ENCODE data around the gene FAM171A1.
"Not testable (repeated sequence)": the region's sequence is repeated elsewhere in the genome, so short reads cannot be mapped to it uniquely, and the experiment has no call there.

FAM171A1 gene

GRCh38 chr10:15314482-15315045, 56.5 kb downstream of the FAM171A1 start:
- no peak for DNase-seq

GRCh38 chr10:15313843-15314242, 57.2 kb downstream of the FAM171A1 start:
- no peak for DNase-seq

DNA sequence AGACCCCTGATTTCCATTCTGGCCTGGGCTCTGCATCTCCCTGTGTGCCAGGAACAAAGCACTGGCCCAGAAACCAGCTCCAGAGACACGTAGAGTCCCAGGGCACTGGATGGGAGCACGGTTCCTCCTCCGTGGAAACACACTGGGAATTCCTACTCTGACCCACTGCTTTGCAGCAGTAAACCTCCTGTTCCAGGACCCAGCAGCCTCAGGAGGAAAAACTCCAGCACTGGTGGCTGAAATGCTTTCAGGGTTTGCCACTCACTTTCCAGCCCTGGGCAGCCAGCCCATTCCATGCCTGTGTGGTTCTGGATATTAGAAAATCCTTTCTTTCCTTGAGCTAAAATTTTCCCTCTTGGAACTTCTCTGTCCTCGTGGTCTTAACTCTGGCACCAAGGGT, 58.0 kb downstream of the FAM171A1 start:
- no peak for DNase-seq

GRCh38 chr10:15311569-15312280, 59.4 kb downstream of the FAM171A1 start:
- no peak for DNase-seq

DNA sequence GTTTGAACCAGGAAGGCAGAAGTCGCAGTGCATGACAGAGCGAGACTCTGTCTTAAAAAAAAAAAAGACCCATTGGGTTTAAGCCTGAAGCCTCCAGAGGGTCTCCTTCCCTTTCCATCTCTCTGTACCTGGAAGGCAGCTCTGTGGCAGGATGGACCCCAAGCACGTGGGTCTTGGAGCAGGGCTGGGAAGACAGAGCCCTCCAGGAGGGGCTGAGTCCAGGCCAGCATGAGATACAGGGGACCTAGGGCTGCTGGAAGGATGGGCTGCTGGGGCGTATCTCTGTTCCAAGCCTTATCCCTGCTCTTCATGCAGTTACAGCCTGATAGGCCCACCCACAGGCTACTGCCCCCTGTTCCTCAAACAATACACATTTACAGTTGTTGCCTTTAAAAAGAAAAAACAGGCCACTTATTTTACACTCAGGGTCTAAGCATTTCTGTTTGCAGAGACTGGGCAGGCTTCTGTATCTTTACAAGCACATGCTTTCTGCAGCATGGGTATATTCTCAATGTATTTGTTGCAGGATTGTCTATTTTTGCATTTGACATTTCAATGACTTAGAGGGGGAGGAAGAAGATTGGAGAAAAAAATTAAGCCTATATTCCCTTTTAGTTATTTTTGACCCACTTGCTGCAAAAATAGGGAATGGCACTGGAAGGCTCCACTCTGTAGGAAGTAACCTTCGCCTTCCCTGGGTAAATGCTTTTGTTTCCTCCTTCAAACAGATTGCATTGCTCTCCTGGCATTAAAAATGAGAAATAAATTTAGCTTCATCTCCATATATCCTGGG, 60.1 kb downstream of the FAM171A1 start:
- DNase-seq = no peak

DNA sequence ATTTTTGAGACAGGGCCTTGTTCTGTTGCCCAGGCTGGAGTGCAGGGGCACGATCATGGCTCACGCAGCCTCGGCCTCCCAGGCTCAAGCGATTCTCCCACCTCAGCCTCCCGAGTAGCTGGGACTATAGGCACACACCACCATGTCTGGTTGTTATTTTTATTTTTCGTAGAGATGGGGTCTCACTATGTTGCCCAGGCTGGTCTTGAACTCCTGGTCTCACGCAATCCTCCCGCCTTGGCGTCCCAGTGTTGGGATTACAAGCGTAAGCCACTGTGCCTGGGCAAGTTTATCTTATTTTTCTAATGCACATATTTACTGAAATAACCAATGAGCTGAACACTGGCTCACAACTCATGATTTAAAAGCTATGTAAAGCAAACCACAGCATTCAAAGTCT, 61.9 kb downstream of the FAM171A1 start:
- DNase-seq = no peak

DNA sequence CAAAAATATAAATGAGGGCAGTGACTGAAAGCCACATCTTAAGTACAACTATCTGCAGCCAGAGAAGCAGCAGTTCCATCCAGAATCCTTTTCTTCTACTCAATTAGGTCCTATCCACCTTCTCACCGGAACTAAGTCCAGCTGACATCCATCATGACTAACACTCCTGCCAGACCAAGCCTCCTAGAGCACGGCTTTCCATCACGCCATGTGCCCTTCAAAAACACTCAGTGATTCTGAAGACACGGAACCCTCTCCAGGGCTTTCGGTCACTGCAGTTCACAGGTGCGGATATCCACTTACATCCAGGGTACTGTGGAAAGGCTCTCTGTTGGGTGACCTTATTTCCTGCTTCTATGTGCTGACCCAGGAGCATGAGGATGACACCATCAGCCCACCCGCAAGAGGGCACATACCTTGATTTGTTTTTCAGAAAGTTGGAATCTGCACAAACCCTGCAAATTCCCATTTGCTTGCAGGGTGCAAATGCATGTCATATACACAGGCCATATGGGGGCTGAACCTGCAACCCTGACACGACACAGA, 64.3 kb downstream of the FAM171A1 start:
- no peak for DNase-seq

GRCh38 chr10:15305634-15306033, 65.5 kb downstream of the FAM171A1 start:
- no peak for DNase-seq

- no peak for DNase-seq
Observed at GRCh38 chr10:15305161-15305560, 65.9 kb downstream of the FAM171A1 start.

DNA sequence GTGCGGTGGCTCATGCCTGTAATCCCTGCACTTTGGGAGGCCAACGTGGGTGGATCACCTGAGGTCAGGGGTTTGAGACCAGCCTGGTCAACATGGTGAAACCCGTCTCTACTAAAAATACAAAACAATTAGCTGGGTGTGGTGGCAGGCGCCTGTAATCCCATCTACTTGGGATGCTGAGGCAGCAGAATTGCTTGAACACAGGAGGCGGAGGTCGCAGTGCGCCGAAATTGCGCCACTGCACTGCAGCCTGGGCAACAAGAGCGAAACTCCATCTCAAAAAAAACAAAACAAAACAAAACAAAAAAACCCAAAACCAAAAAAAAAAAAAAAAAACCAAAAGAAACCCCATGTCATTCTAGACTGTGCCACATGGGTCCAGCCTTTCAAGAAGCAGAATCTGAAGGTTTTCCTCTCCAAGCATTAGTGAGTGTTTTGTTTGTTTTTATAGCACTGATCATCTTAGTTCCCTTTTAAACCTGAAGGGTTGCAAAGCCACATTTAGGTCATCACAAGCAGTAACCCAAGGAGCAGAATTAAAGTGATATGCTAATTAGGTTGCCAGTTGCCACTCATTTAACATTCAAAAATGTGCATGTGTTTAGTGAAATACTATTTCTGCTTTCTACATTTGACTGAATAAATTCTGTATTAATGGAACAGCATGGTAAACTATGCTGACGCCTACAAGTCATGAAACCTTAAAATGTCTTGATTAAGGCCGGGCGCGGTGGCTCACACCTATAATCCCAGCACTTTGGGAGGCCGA, 68.7 kb downstream of the FAM171A1 start:
- DNase-seq = not testable (repeated sequence)

DNA sequence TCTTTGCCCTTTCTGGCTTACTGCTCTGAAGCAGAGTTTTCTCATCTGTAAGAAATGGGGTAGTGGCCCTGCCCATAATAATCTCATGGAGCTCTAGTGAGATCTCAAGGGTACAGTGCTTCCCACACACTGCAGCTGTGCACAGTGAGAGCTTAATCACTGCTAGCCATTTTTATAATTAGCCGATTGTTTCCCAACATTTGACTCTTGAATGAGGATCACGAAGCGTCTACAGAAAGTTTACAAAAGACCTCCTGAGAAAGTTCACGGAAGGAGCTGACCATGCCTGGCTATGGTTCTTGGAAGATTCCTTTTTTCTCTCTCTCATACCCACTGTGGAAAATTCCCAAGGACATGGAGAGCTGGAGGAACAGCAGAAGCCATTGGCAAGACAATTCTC, 70.4 kb downstream of the FAM171A1 start:
- no peak for DNase-seq

- DNase-seq = no peak
Observed at GRCh38 chr10:15300145-15300544, 70.9 kb downstream of the FAM171A1 start.

GRCh38 chr10:15296701-15297100, 74.4 kb downstream of the FAM171A1 start:
- no peak for DNase-seq

DNA sequence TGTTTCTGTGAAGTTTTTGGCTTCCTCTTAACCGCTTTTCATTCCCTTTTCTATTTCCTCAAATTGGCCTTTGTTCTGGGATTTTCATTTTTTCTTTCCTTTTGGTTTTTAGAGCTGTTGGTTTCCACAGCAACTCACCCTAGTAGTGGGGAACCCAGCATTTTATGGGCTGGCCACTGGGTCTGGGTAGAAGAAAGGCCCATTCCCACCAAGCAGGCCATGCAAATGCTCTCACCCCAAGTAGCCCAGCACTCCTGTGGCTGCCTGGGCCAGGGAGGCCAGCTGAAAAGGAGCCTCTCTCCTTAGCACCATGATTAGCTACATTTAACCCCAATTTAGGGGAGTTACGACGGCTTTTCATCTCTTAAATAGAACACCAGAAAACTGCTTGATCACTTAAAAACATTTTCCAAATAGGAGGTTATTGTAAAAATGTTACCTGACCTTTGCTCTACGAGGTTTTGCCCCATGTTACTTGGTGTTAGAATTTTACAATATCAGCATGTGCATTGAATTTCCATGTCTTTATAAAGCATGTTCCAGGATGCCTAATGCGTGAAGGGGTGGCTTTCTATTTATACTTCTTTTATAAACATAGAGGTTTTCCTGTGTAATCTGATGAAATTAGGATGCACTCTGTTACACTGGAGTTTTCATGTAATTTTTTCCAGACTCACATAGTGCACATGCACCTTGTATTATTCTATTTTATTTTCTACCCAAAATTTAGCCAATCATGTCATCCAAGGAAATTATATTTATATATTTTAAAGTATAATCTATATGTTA, 75.4 kb downstream of the FAM171A1 start:
- DNase-seq = no peak

GRCh38 chr10:15293862-15294842, 76.9 kb downstream of the FAM171A1 start:
- no peak for DNase-seq

- no peak for DNase-seq
Observed at GRCh38 chr10:15290671-15291070, 80.4 kb downstream of the FAM171A1 start.

DNA sequence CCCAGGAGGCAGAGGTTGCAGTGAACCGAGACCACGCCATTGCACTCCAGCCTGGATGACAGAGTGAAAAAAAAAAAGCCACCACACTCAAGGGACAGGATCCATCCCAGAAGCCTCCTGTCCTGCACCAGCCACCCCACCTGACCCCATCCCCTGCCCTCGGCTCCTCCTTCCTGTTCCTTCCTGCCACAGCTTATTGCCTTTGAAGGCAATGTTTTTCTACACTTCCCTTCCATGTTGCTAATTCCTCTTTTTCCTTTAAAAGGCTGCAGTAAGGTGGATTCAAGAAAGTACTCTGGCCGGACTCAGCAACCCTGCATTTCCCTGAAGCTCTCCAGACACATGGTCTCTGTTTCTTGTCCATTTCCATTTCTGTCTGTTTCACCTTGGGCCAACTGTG, 80.9 kb downstream of the FAM171A1 start:
- DNase-seq = no peak

- DNase-seq = no peak
Observed at GRCh38 chr10:15280974-15281373, 90.1 kb downstream of the FAM171A1 start.

GRCh38 chr10:15280462-15280861, 90.6 kb downstream of the FAM171A1 start:
- no peak for DNase-seq

GRCh38 chr10:15279236-15279635, 91.9 kb downstream of the FAM171A1 start:
- no peak for DNase-seq

DNA sequence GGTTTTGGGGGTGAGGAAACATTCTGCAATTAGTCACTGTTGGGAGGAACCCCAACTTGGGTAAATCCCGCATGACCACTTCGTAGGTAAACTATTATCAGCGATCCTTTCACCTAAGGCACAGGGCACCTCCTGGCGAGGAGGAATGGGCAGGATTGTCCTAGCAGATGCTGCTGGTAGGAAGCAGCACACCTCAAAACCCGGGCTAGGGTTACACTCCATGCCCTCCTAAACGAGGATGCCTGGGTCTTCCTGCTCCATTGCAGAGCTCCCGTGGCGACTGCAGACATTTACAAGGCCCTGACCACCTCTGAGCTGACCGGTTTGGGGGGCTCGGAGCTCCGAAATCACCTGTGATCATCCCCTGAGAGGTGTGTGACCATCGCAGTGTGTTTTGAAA, 92.3 kb downstream of the FAM171A1 start:
- DNase-seq = no peak

Measured in GDM1 (cell line).